ENCODE measurements around the gene TMEM191C. TPM values are rescaled to one million over a fixed set of nuclear protein-coding genes. Genes with fewer than 3 reads are reported as not detected.
"Not testable (repeated sequence)": the region's sequence is repeated elsewhere in the genome, so short reads cannot be mapped to it uniquely, and the experiment has no call there.

TMEM191C gene
- total and polyA plus RNA-seq, 2 donors (not counting 1 experiment from before 2014, with no cell fraction given), result 5.0 to 5.8 TPM

DNA sequence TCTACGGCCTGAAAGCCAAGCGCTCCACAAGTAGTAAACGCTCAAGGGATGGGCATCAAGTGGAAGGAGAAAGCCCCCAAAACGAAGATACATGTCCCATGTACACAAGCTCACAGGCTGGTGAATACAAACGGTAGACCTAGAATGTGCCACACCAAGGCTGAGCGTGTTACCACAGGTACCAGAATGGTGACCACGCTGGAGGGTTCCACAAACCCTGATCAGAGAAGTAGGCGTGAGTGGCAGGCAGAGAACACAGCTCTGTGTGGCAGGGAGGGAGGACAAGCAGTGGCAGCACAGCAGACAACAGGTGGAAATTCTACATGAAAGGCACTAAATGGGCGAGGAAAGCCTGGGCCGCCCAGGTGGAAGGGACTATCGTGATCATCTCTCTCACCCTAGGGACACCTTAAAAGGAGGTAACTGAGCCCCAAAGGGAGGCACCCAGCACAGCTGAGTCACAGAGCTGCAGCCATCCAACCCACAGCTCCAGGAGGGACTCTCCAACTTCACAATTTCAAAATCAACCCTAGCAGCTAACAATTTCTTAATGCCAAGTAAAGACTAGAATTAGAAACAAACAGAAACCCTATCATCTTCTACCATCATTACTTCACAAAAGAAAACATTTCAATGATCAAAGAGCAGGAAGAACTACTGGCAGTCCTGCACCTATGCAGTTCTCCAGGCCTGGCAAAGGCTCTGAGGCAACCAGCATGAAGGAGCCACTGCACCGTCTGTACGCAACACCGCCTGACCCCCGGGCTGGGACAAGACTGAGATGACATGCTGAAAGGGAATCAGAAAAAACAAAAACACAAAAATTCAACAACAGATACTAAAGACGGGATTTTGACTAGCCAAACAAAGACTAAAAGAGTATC lies 32.7 kb downstream of the TMEM191C start:
- CTCF ChIA-PET; ATAC-seq (ENCODE audit: low read depth): not testable (repeated sequence)

DNA sequence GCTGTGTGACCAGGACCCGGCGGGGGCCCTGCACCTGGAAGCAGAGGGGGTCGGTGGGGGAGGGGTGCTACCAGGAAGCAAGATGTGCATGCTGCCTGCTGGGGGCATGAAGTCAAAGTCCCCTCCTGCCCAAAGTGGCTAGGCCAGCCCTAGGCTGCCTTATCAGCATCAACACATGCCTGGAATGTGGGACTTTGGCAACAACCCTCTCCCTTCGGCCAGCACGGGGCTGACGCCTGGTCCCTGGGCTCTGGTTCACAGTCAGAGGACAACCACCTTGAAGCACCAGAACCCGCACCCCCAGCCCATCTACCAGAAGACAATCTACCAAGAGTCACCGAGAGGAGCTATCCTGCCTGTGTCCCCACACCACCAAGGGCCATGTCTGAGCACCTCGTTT lies 43.2 kb downstream of the TMEM191C start:
- H3K27me3 Mint-ChIP-seq; H3K9me3 ChIP-seq (ENCODE audit: control extremely low read depth in 1 of 3, control insufficient read depth in 2 of 3, insufficient read depth in 1 of 3, low read length in 2 of 3); H3K4me1 ChIP-seq (ENCODE audit: control insufficient read depth in 2 of 2, insufficient read depth in 2 of 2, low read length in 2 of 2); H3K27ac ChIP-seq (ENCODE audit: low read length in 2 of 2); H3K79me2 ChIP-seq (ENCODE audit: control insufficient read depth, insufficient read depth, low read length); H3K4me3 Mint-ChIP-seq; H2AFZ ChIP-seq (ENCODE audit: insufficient read depth, low read depth, low read length, poor library complexity, severe bottlenecking); ATAC-seq (ENCODE audit: low read depth); H3K27ac Mint-ChIP-seq; H4K20me1 ChIP-seq (ENCODE audit: control insufficient read depth, insufficient read depth, low read length, poor library complexity, severe bottlenecking); H3K4me3 ChIP-seq (ENCODE audit: control extremely low read depth in 1 of 5, extremely low read depth in 1 of 5, insufficient read depth in 1 of 5, low read depth in 2 of 5, low read length in 4 of 5); H3K4me1 Mint-ChIP-seq; H3K4me2 ChIP-seq (replicated peaks; ENCODE audit: low read depth, low read length, poor library complexity, severe bottlenecking); H3K27me3 ChIP-seq (replicated peaks in 1 of 4; ENCODE audit: control extremely low read depth in 1 of 4, control insufficient read depth in 3 of 4, insufficient read depth in 4 of 4, low read length in 3 of 4); DNase-seq; CTCF ChIA-PET; H3K9me3 Mint-ChIP-seq (ENCODE audit: insufficient read depth); POLR2A ChIA-PET; H3K9ac ChIP-seq (ENCODE audit: low read length); intact Hi-C loops (cut with micrococcal nuclease); H3K36me3 ChIP-seq (replicated peaks in 1 of 2; ENCODE audit: control extremely low read depth in 1 of 2, control insufficient read depth in 1 of 2, extremely low read depth in 1 of 2, insufficient read depth in 2 of 2, low read length in 1 of 2): not testable (repeated sequence)
- WGBS (ENCODE audit: insufficient coverage), result no CpG with 5 or more reads among the region's 9 CpGs

More for the DNA sequence above, 32.7 kb downstream of the TMEM191C start:
- H2AFZ ChIP-seq (ENCODE audit: insufficient read depth, low read depth, low read length, poor library complexity, severe bottlenecking); H3K79me2 ChIP-seq (ENCODE audit: control insufficient read depth, insufficient read depth, low read length); H3K27ac ChIP-seq (ENCODE audit: low read length in 2 of 2); H3K4me2 ChIP-seq (replicated peaks; ENCODE audit: low read depth, low read length, poor library complexity, severe bottlenecking); H3K9me3 ChIP-seq (ENCODE audit: control extremely low read depth in 1 of 3, control insufficient read depth in 2 of 3, insufficient read depth in 1 of 3, low read length in 2 of 3); intact Hi-C loops (cut with micrococcal nuclease); H4K20me1 ChIP-seq (ENCODE audit: control insufficient read depth, insufficient read depth, low read length, poor library complexity, severe bottlenecking); H3K4me1 Mint-ChIP-seq; H3K27me3 ChIP-seq (replicated peaks in 1 of 4; ENCODE audit: control extremely low read depth in 1 of 4, control insufficient read depth in 3 of 4, insufficient read depth in 4 of 4, low read length in 3 of 4); H3K9me3 Mint-ChIP-seq (ENCODE audit: insufficient read depth); H3K27me3 Mint-ChIP-seq; H3K9ac ChIP-seq (ENCODE audit: low read length); H3K27ac Mint-ChIP-seq; H3K4me3 Mint-ChIP-seq; H3K36me3 ChIP-seq (replicated peaks in 1 of 2; ENCODE audit: control extremely low read depth in 1 of 2, control insufficient read depth in 1 of 2, extremely low read depth in 1 of 2, insufficient read depth in 2 of 2, low read length in 1 of 2); H3K4me1 ChIP-seq (ENCODE audit: control insufficient read depth in 2 of 2, insufficient read depth in 2 of 2, low read length in 2 of 2); POLR2A ChIA-PET; H3K4me3 ChIP-seq (ENCODE audit: control extremely low read depth in 1 of 5, extremely low read depth in 1 of 5, insufficient read depth in 1 of 5, low read depth in 2 of 5, low read length in 4 of 5); DNase-seq: not testable (repeated sequence)
- no CpG with 5 or more reads among the region's 16 CpGs for WGBS (ENCODE audit: insufficient coverage)

DNA sequence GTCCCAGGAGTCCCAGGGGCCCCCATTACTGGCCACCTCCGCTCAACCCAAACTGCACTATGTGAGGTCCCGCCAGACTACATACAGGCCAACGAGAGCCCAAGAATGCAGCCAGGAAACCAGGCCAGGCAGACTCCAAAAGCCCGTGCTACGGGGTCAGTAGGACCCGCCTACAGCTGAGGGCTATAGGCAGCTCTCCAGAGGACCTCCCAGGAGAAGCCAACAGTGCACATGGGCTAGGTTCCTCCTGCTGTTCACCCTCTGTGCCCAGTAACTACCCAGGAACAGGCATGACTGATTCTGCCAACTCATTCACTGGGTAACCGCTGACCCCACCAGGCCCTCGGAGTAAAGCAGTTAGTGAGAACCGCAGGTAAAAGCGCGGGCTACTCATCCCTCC lies 44.8 kb downstream of the TMEM191C start:
- H3K9me3 Mint-ChIP-seq (ENCODE audit: insufficient read depth), result not testable (repeated sequence)

DNA sequence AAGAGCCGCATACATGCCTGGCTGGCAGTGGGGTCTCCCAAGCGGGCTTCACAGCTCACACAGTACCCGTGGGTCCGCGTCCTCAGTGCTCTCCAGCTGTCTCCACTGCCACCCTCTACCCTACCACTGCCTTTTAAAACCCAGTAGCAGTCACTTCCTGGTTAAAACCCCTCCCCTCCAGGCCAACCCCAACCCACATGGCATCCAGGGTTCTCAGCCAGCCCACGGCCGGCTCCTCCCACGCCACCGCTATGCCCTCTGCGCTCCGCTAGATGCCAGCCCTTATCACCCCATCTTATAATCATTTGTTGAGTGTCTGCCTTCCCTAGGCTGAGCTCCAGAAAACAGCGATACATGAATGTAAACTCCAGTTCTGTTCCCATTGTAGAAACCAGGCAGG lies 46.9 kb downstream of the TMEM191C start:
- not testable (repeated sequence) for H3K36me3 ChIP-seq (replicated peaks in 1 of 2; ENCODE audit: control extremely low read depth in 1 of 2, control insufficient read depth in 1 of 2, extremely low read depth in 1 of 2, insufficient read depth in 2 of 2, low read length in 1 of 2)

More for the DNA sequence above, 44.8 kb downstream of the TMEM191C start:
- H4K20me1 ChIP-seq (ENCODE audit: control insufficient read depth, insufficient read depth, low read length, poor library complexity, severe bottlenecking); H3K27me3 ChIP-seq (replicated peaks in 1 of 4; ENCODE audit: control extremely low read depth in 1 of 4, control insufficient read depth in 3 of 4, insufficient read depth in 4 of 4, low read length in 3 of 4); CTCF ChIA-PET; POLR2A ChIA-PET; H3K4me2 ChIP-seq (replicated peaks; ENCODE audit: low read depth, low read length, poor library complexity, severe bottlenecking); H3K9me3 ChIP-seq (ENCODE audit: control extremely low read depth in 1 of 3, control insufficient read depth in 2 of 3, insufficient read depth in 1 of 3, low read length in 2 of 3); DNase-seq; H3K9ac ChIP-seq (ENCODE audit: low read length); ATAC-seq (ENCODE audit: low read depth); H3K36me3 ChIP-seq (replicated peaks in 1 of 2; ENCODE audit: control extremely low read depth in 1 of 2, control insufficient read depth in 1 of 2, extremely low read depth in 1 of 2, insufficient read depth in 2 of 2, low read length in 1 of 2); intact Hi-C loops (cut with micrococcal nuclease); H3K27ac ChIP-seq (ENCODE audit: low read length in 2 of 2); H3K27me3 Mint-ChIP-seq; H2AFZ ChIP-seq (ENCODE audit: insufficient read depth, low read depth, low read length, poor library complexity, severe bottlenecking); H3K27ac Mint-ChIP-seq; H3K4me1 ChIP-seq (ENCODE audit: control insufficient read depth in 2 of 2, insufficient read depth in 2 of 2, low read length in 2 of 2); H3K4me1 Mint-ChIP-seq; H3K79me2 ChIP-seq (ENCODE audit: control insufficient read depth, insufficient read depth, low read length); H3K4me3 Mint-ChIP-seq; H3K4me3 ChIP-seq (ENCODE audit: control extremely low read depth in 1 of 5, extremely low read depth in 1 of 5, insufficient read depth in 1 of 5, low read depth in 2 of 5, low read length in 4 of 5): not testable (repeated sequence)
- no CpG with 5 or more reads among the region's 11 CpGs for WGBS (ENCODE audit: insufficient coverage)

More for the DNA sequence above, 46.9 kb downstream of the TMEM191C start:
- no CpG with 5 or more reads among the region's 12 CpGs for WGBS (ENCODE audit: insufficient coverage)
- H3K9me3 Mint-ChIP-seq (ENCODE audit: insufficient read depth); POLR2A ChIA-PET; H3K27me3 ChIP-seq (replicated peaks in 1 of 4; ENCODE audit: control extremely low read depth in 1 of 4, control insufficient read depth in 3 of 4, insufficient read depth in 4 of 4, low read length in 3 of 4); H3K4me3 ChIP-seq (ENCODE audit: control extremely low read depth in 1 of 5, extremely low read depth in 1 of 5, insufficient read depth in 1 of 5, low read depth in 2 of 5, low read length in 4 of 5); intact Hi-C loops (cut with micrococcal nuclease); H4K20me1 ChIP-seq (ENCODE audit: control insufficient read depth, insufficient read depth, low read length, poor library complexity, severe bottlenecking); H3K9ac ChIP-seq (ENCODE audit: low read length); H3K27ac Mint-ChIP-seq; H3K27me3 Mint-ChIP-seq; DNase-seq; H3K4me2 ChIP-seq (replicated peaks; ENCODE audit: low read depth, low read length, poor library complexity, severe bottlenecking); H3K9me3 ChIP-seq (ENCODE audit: control extremely low read depth in 1 of 3, control insufficient read depth in 2 of 3, insufficient read depth in 1 of 3, low read length in 2 of 3); H2AFZ ChIP-seq (ENCODE audit: insufficient read depth, low read depth, low read length, poor library complexity, severe bottlenecking); CTCF ChIA-PET; H3K27ac ChIP-seq (ENCODE audit: low read length in 2 of 2); H3K4me3 Mint-ChIP-seq; H3K79me2 ChIP-seq (ENCODE audit: control insufficient read depth, insufficient read depth, low read length); H3K4me1 ChIP-seq (ENCODE audit: control insufficient read depth in 2 of 2, insufficient read depth in 2 of 2, low read length in 2 of 2); H3K4me1 Mint-ChIP-seq: not testable (repeated sequence)
- ATAC-seq (ENCODE audit: low read depth), result peak; percentile 72

All from B cell (primary cell).